GM12892 (cell line): Measurements from ENCODE around the gene TEX264.

Source experiments
- DNase-seq: peaks from one replicate; pipeline ENCODE4 v3.0.0; 2011; ENCODE audit not compliant: insufficient read length
- FAIRE-seq: peaks from 2 replicates; lab custom pipeline; 2011; peaks lifted over from hg19 to GRCh38; lab: Jason Lieb, UNC
- POLR2A ChIP-seq: IDR thresholded peaks from 2 replicates; pipeline ENCODE4 v1.6.1; 2011; ENCODE audit warnings: low read depth, low read length, control low read depth
- POLR2AphosphoS5 ChIP-seq: IDR thresholded peaks from 2 replicates; pipeline ENCODE4 v1.6.1; 2011; ENCODE audit warnings: low read depth, low read length, control low read depth
- TAF1 ChIP-seq: IDR thresholded peaks from 2 replicates; pipeline ENCODE4 v1.6.1; 2011; ENCODE audit warnings: low read depth, mild to moderate bottlenecking, control low read depth, low read length, borderline replicate concordance

The TEX264 gene

GRCh38 chr3:51686512-51687215 is 15.6 kb downstream of the TEX264 start:
- DNase-seq (peak; percentile 59), FAIRE-seq (peak; percentile 94)
- no peak for TF ChIP-seq POLR2A

GRCh38 chr3:51687431-51688205 is 16.6 kb downstream of the TEX264 start:
- no peak for DNase-seq
- no peak for TF ChIP-seq POLR2A
- no peak for TF ChIP-seq POLR2AphosphoS5
- TF ChIP-seq TAF1, result no peak
- no peak for FAIRE-seq

- DNase-seq, result no peak
- no peak for FAIRE-seq
- TF ChIP-seq POLR2A, result no peak
- no peak for TF ChIP-seq POLR2AphosphoS5
- no peak for TF ChIP-seq TAF1
Observed at GRCh38 chr3:51688206-51688600, 17.2 kb downstream of the TEX264 start.

- DNase-seq, result no peak
- no peak for FAIRE-seq
- no peak for TF ChIP-seq TAF1
- TF ChIP-seq POLR2A, result no peak
- no peak for TF ChIP-seq POLR2AphosphoS5
Observed at GRCh38 chr3:51691021-51691420, 20.0 kb downstream of the TEX264 start.

DNA sequence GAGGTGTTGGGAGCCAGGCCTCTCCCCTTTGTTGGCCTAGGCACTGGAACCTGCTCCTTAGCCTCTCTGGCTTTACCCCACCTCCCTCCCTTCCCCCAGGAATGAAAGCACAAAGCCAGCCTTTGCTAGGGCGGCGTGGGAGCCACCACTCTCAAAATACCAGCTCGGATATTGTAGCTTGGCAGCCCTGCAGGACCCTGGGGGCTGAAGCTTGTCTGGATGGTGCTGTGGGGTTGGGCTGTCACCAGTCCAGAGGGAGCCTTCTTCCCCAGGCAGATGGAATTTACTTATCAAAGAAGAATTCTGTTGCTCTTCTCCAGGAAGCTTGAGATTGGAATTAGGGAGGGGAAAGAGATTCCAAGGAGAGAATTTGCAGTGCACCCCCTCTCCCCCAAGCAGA is 20.9 kb downstream of the TEX264 start:
- FAIRE-seq, result no peak

DNA sequence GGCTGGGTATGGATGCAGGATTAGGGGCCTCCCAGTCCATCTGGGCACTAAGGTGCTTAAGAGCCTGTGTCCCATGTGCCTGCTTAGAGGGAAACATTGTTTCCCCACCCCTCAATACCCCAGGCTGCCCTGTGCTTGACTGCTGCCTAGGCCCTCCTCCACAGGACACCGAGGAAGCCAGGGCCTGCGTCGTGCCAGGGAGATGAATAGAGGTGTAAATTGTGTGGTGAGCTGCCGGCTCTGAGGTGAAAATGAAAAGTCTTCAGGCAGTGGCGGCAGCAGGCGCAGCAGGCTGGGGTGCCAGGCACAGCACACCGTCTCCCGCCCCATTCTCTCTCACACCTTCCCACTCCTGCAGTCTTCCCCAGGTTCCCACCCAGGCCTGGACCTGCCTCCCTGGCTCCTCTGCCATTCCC is 21.9 kb downstream of the TEX264 start:
- FAIRE-seq, result no peak
- no peak for TF ChIP-seq TAF1
- TF ChIP-seq POLR2AphosphoS5, result no peak
- TF ChIP-seq POLR2A, result no peak
- DNase-seq, result no peak

More for the DNA sequence above, 20.9 kb downstream of the TEX264 start:
- DNase-seq, result no peak
- TF ChIP-seq TAF1 (no peak), POLR2AphosphoS5 (no peak), POLR2A (no peak)

- no peak for DNase-seq
Observed at GRCh38 chr3:51696954-51697353, 25.9 kb downstream of the TEX264 start.

GRCh38 chr3:51698209-51698608 is 27.2 kb downstream of the TEX264 start:
- no peak for DNase-seq
- no peak for FAIRE-seq
- TF ChIP-seq TAF1, result no peak
- no peak for TF ChIP-seq POLR2AphosphoS5
- TF ChIP-seq POLR2A, result no peak

More at GRCh38 chr3:51696954-51697353, 25.9 kb downstream of the TEX264 start:
- TF ChIP-seq TAF1 (no peak), POLR2A (no peak), POLR2AphosphoS5 (no peak)
- FAIRE-seq, result no peak

GRCh38 chr3:51700403-51700802 is 29.4 kb downstream of the TEX264 start:
- no peak for DNase-seq
- TF ChIP-seq POLR2AphosphoS5, result no peak
- no peak for TF ChIP-seq POLR2A
- TF ChIP-seq TAF1, result no peak
- FAIRE-seq, result no peak

- DNase-seq (no peak), FAIRE-seq (no peak)
- TF ChIP-seq TAF1 (no peak), POLR2A (no peak)
Observed at GRCh38 chr3:51702156-51702555, 31.1 kb downstream of the TEX264 start.

- DNase-seq, result no peak
- TF ChIP-seq POLR2AphosphoS5 (no peak), TAF1 (no peak), POLR2A (no peak)
- no peak for FAIRE-seq
Observed at GRCh38 chr3:51703068-51703760, 32.2 kb downstream of the TEX264 start.
